ENCODE results near the gene BTN2A1. TPM values are rescaled to one million over a fixed set of nuclear protein-coding genes. Genes with fewer than 3 reads are reported as not detected.

Gene BTN2A1
- total and polyA plus RNA-seq, 2 of the 13 experiments (the other 11 are each of a cell fraction or from before 2014, with no cell fraction given): 16.4 to 30.4 TPM

- TF ChIP-seq, protein P1, sequence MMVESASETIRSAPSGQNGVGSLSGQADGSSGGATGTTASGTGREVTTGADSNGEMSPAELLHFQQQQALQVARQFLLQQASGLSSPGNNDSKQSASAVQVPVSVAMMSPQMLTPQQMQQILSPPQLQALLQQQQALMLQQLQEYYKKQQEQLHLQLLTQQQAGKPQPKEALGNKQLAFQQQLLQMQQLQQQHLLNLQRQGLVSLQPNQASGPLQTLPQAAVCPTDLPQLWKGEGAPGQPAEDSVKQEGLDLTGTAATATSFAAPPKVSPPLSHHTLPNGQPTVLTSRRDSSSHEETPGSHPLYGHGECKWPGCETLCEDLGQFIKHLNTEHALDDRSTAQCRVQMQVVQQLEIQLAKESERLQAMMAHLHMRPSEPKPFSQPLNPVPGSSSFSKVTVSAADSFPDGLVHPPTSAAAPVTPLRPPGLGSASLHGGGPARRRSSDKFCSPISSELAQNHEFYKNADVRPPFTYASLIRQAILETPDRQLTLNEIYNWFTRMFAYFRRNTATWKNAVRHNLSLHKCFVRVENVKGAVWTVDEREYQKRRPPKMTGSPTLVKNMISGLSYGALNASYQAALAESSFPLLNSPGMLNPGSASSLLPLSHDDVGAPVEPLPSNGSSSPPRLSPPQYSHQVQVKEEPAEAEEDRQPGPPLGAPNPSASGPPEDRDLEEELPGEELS (CRISPR knock-in tag; IDR thresholded peaks at IDR 0.05): no peak
- TF ChIP-seq, protein P2, sequence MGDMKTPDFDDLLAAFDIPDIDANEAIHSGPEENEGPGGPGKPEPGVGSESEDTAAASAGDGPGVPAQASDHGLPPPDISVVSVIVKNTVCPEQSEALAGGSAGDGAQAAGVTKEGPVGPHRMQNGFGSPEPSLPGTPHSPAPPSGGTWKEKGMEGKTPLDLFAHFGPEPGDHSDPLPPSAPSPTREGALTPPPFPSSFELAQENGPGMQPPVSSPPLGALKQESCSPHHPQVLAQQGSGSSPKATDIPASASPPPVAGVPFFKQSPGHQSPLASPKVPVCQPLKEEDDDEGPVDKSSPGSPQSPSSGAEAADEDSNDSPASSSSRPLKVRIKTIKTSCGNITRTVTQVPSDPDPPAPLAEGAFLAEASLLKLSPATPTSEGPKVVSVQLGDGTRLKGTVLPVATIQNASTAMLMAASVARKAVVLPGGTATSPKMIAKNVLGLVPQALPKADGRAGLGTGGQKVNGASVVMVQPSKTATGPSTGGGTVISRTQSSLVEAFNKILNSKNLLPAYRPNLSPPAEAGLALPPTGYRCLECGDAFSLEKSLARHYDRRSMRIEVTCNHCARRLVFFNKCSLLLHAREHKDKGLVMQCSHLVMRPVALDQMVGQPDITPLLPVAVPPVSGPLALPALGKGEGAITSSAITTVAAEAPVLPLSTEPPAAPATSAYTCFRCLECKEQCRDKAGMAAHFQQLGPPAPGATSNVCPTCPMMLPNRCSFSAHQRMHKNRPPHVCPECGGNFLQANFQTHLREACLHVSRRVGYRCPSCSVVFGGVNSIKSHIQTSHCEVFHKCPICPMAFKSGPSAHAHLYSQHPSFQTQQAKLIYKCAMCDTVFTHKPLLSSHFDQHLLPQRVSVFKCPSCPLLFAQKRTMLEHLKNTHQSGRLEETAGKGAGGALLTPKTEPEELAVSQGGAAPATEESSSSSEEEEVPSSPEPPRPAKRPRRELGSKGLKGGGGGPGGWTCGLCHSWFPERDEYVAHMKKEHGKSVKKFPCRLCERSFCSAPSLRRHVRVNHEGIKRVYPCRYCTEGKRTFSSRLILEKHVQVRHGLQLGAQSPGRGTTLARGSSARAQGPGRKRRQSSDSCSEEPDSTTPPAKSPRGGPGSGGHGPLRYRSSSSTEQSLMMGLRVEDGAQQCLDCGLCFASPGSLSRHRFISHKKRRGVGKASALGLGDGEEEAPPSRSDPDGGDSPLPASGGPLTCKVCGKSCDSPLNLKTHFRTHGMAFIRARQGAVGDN (CRISPR knock-in tag; IDR thresholded peaks at IDR 0.05): no peak
- no peak for TF ChIP-seq ZNF326 (CRISPR knock-in tag; IDR thresholded peaks at IDR 0.05; ENCODE audit: borderline replicate concordance)
- TF ChIP-seq MIXL1 (CRISPR knock-in tag; IDR thresholded peaks at IDR 0.05): peak; percentile 92
- no peak for TF ChIP-seq PHF20 (CRISPR knock-in tag; IDR thresholded peaks at IDR 0.05)
- no peak for TF ChIP-seq MIER2 (CRISPR knock-in tag; IDR thresholded peaks at IDR 0.05)
- TF ChIP-seq ZNF775 (CRISPR knock-in tag; IDR thresholded peaks at IDR 0.05; ENCODE audit: borderline replicate concordance): no peak
- no peak for TF ChIP-seq PRMT3 (CRISPR knock-in tag; IDR thresholded peaks at IDR 0.05; ENCODE audit: borderline replicate concordance, low read depth)
- TF ChIP-seq ZNF230 (CRISPR knock-in tag; IDR thresholded peaks at IDR 0.05): no peak
- no peak for TF ChIP-seq GPN1 (CRISPR knock-in tag; IDR thresholded peaks at IDR 0.05; ENCODE audit: borderline replicate concordance)
- TF ChIP-seq KDM5A (IDR thresholded peaks at IDR 0.05; ENCODE audit: borderline replicate concordance, low read length): peak; percentile 18; the same call in 1 of the 2 replicates
- no peak for TF ChIP-seq HNF4G (IDR thresholded peaks at IDR 0.05; ENCODE audit: borderline replicate concordance, low read depth, low read length)
- no peak for TF ChIP-seq HNF4G (CRISPR knock-in tag; IDR thresholded peaks at IDR 0.05; ENCODE audit: borderline replicate concordance, low read depth)
- TF ChIP-seq U2AF2 (IDR thresholded peaks at IDR 0.05; ENCODE audit: low read depth, low read length): no peak
- TF ChIP-seq ATRX (CRISPR knock-in tag; IDR thresholded peaks at IDR 0.05; ENCODE audit: borderline replicate concordance): no peak
- no peak; the same call in 1 of the 2 replicates for TF ChIP-seq TARDBP (CRISPR knock-in tag; IDR thresholded peaks at IDR 0.05)
- no peak for TF ChIP-seq ZSCAN31 (CRISPR knock-in tag; IDR thresholded peaks at IDR 0.05; ENCODE audit: low read depth)
- no peak for TF ChIP-seq ZNF350 (CRISPR knock-in tag; IDR thresholded peaks at IDR 0.05; ENCODE audit: borderline replicate concordance, low read depth)
- TF ChIP-seq ZNF296 (CRISPR knock-in tag; conservative IDR thresholded peaks at IDR 0.05): no peak
- TF ChIP-seq, protein P3, sequence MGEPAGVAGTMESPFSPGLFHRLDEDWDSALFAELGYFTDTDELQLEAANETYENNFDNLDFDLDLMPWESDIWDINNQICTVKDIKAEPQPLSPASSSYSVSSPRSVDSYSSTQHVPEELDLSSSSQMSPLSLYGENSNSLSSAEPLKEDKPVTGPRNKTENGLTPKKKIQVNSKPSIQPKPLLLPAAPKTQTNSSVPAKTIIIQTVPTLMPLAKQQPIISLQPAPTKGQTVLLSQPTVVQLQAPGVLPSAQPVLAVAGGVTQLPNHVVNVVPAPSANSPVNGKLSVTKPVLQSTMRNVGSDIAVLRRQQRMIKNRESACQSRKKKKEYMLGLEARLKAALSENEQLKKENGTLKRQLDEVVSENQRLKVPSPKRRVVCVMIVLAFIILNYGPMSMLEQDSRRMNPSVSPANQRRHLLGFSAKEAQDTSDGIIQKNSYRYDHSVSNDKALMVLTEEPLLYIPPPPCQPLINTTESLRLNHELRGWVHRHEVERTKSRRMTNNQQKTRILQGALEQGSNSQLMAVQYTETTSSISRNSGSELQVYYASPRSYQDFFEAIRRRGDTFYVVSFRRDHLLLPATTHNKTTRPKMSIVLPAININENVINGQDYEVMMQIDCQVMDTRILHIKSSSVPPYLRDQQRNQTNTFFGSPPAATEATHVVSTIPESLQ (CRISPR knock-in tag; conservative IDR thresholded peaks at IDR 0.05): no peak
- TF ChIP-seq, protein P4, sequence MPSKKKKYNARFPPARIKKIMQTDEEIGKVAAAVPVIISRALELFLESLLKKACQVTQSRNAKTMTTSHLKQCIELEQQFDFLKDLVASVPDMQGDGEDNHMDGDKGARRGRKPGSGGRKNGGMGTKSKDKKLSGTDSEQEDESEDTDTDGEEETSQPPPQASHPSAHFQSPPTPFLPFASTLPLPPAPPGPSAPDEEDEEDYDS (CRISPR knock-in tag; IDR thresholded peaks at IDR 0.05): peak; percentile 86
- no peak for TF ChIP-seq PHB2 (IDR thresholded peaks at IDR 0.05; ENCODE audit: partially characterized antibody)
These were observed 16.1 kb downstream of the BTN2A1 start (continued) for GRCh38 chr6:26473758-26474438.
